ENCODE results near the gene CRIM1.

Gene CRIM1

GRCh38 chr2:36444216-36444936 is 88.8 kb downstream of the CRIM1 start:
- H3K4me3 ChIP-seq (ENCODE audit: low read depth, low read length): no peak overlapping the region
- peak; percentile 67 for DNase-seq (ENCODE audit: low read depth)
- TF ChIP-seq, protein P1, sequence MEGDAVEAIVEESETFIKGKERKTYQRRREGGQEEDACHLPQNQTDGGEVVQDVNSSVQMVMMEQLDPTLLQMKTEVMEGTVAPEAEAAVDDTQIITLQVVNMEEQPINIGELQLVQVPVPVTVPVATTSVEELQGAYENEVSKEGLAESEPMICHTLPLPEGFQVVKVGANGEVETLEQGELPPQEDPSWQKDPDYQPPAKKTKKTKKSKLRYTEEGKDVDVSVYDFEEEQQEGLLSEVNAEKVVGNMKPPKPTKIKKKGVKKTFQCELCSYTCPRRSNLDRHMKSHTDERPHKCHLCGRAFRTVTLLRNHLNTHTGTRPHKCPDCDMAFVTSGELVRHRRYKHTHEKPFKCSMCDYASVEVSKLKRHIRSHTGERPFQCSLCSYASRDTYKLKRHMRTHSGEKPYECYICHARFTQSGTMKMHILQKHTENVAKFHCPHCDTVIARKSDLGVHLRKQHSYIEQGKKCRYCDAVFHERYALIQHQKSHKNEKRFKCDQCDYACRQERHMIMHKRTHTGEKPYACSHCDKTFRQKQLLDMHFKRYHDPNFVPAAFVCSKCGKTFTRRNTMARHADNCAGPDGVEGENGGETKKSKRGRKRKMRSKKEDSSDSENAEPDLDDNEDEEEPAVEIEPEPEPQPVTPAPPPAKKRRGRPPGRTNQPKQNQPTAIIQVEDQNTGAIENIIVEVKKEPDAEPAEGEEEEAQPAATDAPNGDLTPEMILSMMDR (IDR thresholded peaks at IDR 0.05; ENCODE audit: low read depth, low read length, missing control alignments): no peak
- in situ Hi-C loops (cut with HindIII; ENCODE audit: low sequenced_read_pairs): no loop called here

DNA sequence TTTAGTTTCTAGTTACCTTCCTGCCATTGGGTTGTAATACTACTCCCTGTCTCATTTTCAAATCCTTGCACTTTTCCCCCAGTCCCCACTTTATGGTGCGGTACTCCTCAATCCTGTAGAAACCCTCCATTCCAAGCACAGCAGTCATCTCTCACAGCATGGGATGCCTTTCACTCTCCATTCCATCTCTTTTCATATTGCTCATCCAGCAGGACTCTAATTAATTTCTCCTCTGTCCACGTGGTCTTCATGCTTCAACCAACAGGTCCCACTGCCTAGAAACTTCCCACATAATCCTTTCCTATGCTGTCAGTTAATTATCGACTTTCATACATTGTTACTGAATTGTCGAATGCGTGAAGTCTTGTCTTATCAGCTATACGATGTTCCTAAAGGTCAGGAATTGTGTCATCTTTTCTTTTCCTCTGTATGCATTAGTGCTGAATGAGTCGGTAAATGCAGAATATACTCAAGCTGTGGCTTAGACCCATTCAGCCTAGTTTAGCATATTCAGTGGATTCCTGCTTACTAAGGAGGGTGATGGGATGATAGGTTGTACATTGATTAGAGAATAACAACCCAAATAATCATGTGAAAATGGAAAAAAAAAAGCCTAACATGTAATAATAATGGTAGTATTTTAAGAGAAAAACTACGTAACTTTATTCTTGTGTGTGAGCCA is 89.7 kb downstream of the CRIM1 start:
- peak; percentile 65 for DNase-seq (ENCODE audit: low read depth)
- TF ChIP-seq, protein P1 (IDR thresholded peaks at IDR 0.05; ENCODE audit: low read depth, low read length, missing control alignments): no peak
- in situ Hi-C loops (cut with HindIII; ENCODE audit: low sequenced_read_pairs): no loop called here
- no peak overlapping the region for H3K4me3 ChIP-seq (ENCODE audit: low read depth, low read length)

DNA sequence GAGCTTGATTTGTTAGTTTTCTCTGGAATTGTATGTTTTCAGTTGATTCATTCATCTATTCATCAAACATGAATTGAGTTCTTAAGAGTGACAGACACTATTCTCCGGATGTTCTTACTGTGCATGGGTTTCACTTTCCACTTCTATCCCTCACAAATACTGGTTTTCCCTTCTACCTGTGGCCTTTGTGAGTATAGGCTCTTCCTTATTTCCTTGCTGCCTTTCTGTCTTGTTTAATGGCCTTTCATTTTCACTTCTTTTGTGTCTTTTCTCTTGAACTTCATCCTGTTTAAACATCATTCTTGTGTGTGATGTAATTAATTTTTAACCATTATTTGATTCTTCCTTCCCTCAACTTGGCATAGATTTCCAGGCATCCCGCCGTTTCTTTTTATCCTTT is 90.7 kb downstream of the CRIM1 start:
- TF ChIP-seq, protein P1 (IDR thresholded peaks at IDR 0.05; ENCODE audit: low read depth, low read length, missing control alignments): no peak
- in situ Hi-C loops (cut with HindIII; ENCODE audit: low sequenced_read_pairs): no loop called here

GRCh38 chr2:36449213-36449612 is 93.6 kb downstream of the CRIM1 start:
- H3K4me3 ChIP-seq (ENCODE audit: low read depth, low read length): no peak overlapping the region
- DNase-seq (ENCODE audit: low read depth): no peak
- in situ Hi-C loops (cut with HindIII; ENCODE audit: low sequenced_read_pairs): no loop called here
- TF ChIP-seq, protein P1 (IDR thresholded peaks at IDR 0.05; ENCODE audit: low read depth, low read length, missing control alignments): no peak

More for the DNA sequence above, 90.7 kb downstream of the CRIM1 start:
- no peak for DNase-seq (ENCODE audit: low read depth)
- H3K4me3 ChIP-seq (ENCODE audit: low read depth, low read length): no peak overlapping the region

- H3K4me3 ChIP-seq (ENCODE audit: low read depth, low read length): no peak overlapping the region
- DNase-seq (ENCODE audit: low read depth): no peak
- TF ChIP-seq, protein P1 (IDR thresholded peaks at IDR 0.05; ENCODE audit: low read depth, low read length, missing control alignments): no peak
- in situ Hi-C loops (cut with HindIII; ENCODE audit: low sequenced_read_pairs): no loop called here
Observed at GRCh38 chr2:36449943-36450392, 94.4 kb downstream of the CRIM1 start.

DNA sequence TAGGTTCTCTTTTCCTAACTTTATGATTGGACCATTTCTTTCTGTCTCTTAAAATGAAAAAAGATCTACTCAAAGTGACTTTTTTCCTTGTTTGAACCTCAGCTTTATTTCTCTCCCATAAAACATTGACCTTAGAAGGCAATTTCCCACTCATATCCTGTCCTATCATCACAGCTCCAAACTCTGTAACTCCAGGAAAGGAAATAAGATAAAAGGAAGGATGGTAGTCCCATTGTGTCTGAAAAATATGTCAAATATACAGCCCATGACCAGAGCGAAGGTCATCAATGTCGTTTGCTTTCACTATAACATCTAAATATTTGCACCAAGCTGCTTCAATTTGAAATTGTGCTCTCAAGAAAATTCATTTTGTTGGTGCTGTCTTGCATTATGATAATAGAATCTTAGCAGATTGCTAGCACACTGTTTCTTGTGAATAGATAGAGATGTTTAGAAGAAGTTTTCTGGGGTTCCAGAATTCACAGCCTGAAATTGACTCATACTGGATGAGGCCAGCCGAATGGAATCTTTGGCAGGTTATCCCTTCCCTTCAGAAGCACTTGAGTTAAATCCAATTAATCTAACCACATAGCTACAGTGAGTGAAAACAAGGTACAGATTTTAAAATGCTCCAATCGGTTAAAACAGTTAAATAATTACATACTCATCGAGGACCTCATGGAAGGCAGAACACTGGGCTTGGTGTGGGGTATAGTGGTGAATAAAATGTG is 95.1 kb downstream of the CRIM1 start:
- TF ChIP-seq, protein P1 (IDR thresholded peaks at IDR 0.05; ENCODE audit: low read depth, low read length, missing control alignments): no peak
- in situ Hi-C loops (cut with HindIII; ENCODE audit: low sequenced_read_pairs): no loop called here
- peak; percentile 89 for DNase-seq (ENCODE audit: low read depth)
- H3K4me3 ChIP-seq (ENCODE audit: low read depth, low read length): no peak overlapping the region
